Mucosa of descending colon (tissue), 3 donors: ENCODE data around the gene RAP1A. TPM values are rescaled to one million over a fixed set of nuclear protein-coding genes. Genes with fewer than 3 reads are reported as not detected.
"Not testable (repeated sequence)": the region's sequence is repeated elsewhere in the genome, so short reads cannot be mapped to it uniquely, and the experiment has no call there.

Source experiments
- ATAC-seq: fragments of 200-7000 bp; cut with Tn5 transposase; one replicate; pipeline ENCODE4 v1.9.1; 2020; ENCODE audit warnings: mild to moderate bottlenecking, moderate library complexity
- DNase-seq, 3 donors: peaks; one replicate each; pipeline ENCODE4 v3.0.0-alpha.2; 2020
- H3K36me3 ChIP-seq: fragments of 200-600 bp; one replicate; pipeline ENCODE4 v1.8.0; 2021; ENCODE audit warnings: low read depth, mild to moderate bottlenecking
- H3K4me1 ChIP-seq: fragments of 200-600 bp; one replicate; pipeline ENCODE4 v1.8.0; 2021; ENCODE audit warnings: low read depth, mild to moderate bottlenecking
- H3K4me3 ChIP-seq: fragments of 200-600 bp; one replicate; pipeline ENCODE4 v1.8.0; 2021; ENCODE audit warnings: mild to moderate bottlenecking
- H3K9me3 ChIP-seq: fragments of 200-600 bp; one replicate; pipeline ENCODE4 v1.8.0; 2021; ENCODE audit warnings: mild to moderate bottlenecking
- CTCF ChIP-seq: fragments of 200-600 bp; IDR thresholded peaks from one replicate; pipeline ENCODE4 v1.8.0; 2022; ENCODE audit warnings: antibody characterized with exemption, mild to moderate bottlenecking
- intact Hi-C, 2 donors: fragments of 100-400 bp; cut with DNase I in 1 of 2; cut with micrococcal nuclease in 1 of 2; formaldehyde crosslinking; loops; one replicate each; pipeline versions ENCODE4 v1.11.0 to v1.11.1; 2022; cut with DNase I, micrococcal nuclease
- total RNA-seq, 3 donors: library from RNA; stranded (reverse); fragmentation: NEBNext Ultra II Directional in 2 of 3; extraction: Animal tissue kit (Norgen Biotek cat#: 25700) in 2 of 3; gene quantifications; one replicate each; pipeline versions ENCODE4 v1.2.1 to v1.2.4, GENCODE V29; 2021 to 2023
- donor health status: DM: no; HTN: no; CAD: no; lungs with moderate emphysema.
- donor health status: DM: no; HTN: no; CAD: no.
- donor health status: DM: no; HTN: yes; CAD: no.

The RAP1A gene
- total RNA-seq, 3 donors from 2014 or later, result 84.4 to 272 (median 95.4) TPM

- no peak for TF ChIP-seq CTCF
- ATAC-seq (no peak), DNase-seq (no peak)
- intact Hi-C loops, result no loop called here
- H3K4me1 ChIP-seq, result peaks cover 19% of the 10 kb centered on the region
- H3K36me3 ChIP-seq, result no peaks in the 10 kb centered on the region
- no peaks in the 10 kb centered on the region for H3K9me3 ChIP-seq
- no peak overlapping the region for H3K4me3 ChIP-seq
Measured at GRCh38 chr1:111669268-111669667, 49.7 kb downstream of the RAP1A start.

- intact Hi-C loops, result no loop called here
- TF ChIP-seq CTCF, result no peak
- peaks cover 14% of the 10 kb centered on the region for H3K4me1 ChIP-seq
- no peaks in the 10 kb centered on the region for H3K9me3 ChIP-seq
- no peak overlapping the region for H3K4me3 ChIP-seq
- H3K36me3 ChIP-seq, result no peaks in the 10 kb centered on the region
- DNase-seq, result no peak
- ATAC-seq, result no peak
Measured at GRCh38 chr1:111671852-111672251, 52.3 kb downstream of the RAP1A start.

- Histone ChIP-seq H3K36me3 (no peaks in the 10 kb centered on the region), H3K4me3 (no peak overlapping the region), H3K9me3 (no peaks in the 10 kb centered on the region), H3K4me1 (peaks cover 11% of the 10 kb centered on the region)
- ATAC-seq (no peak), DNase-seq (no peak)
- intact Hi-C loops, result no loop called here
- no peak for TF ChIP-seq CTCF
Measured at GRCh38 chr1:111672331-111672730, 52.7 kb downstream of the RAP1A start.

- intact Hi-C loops, result no loop called here
Measured at GRCh38 chr1:111677604-111678003, 58.0 kb downstream of the RAP1A start.

GRCh38 chr1:111679541-111679940 is 60.0 kb downstream of the RAP1A start:
- intact Hi-C loops, result no loop called here
- no peak overlapping the region for H3K4me3 ChIP-seq
- H3K36me3 ChIP-seq, result no peaks in the 10 kb centered on the region
- ATAC-seq (no peak), DNase-seq (no peak)
- peaks cover 8% of the 10 kb centered on the region for H3K9me3 ChIP-seq
- no peak for TF ChIP-seq CTCF
- H3K4me1 ChIP-seq, result no peaks in the 10 kb centered on the region

More at GRCh38 chr1:111677604-111678003, 58.0 kb downstream of the RAP1A start:
- ATAC-seq (no peak), DNase-seq (no peak)
- peaks cover 6% of the 10 kb centered on the region for H3K9me3 ChIP-seq
- no peak overlapping the region for H3K4me3 ChIP-seq
- H3K4me1 ChIP-seq, result no peaks in the 10 kb centered on the region
- no peaks in the 10 kb centered on the region for H3K36me3 ChIP-seq
- TF ChIP-seq CTCF, result no peak

- H3K4me3 ChIP-seq, H3K36me3 ChIP-seq, DNase-seq, H3K4me1 ChIP-seq, intact Hi-C loops, ATAC-seq: not testable (repeated sequence)
- H3K9me3 ChIP-seq, result peaks cover 13% of the 10 kb centered on the region
Measured at GRCh38 chr1:111680212-111680800, 60.7 kb downstream of the RAP1A start.

- H3K4me3 ChIP-seq, H3K36me3 ChIP-seq, H3K4me1 ChIP-seq, ATAC-seq, DNase-seq, intact Hi-C loops, H3K9me3 ChIP-seq: not testable (repeated sequence)
Measured at GRCh38 chr1:111685293-111686153, 65.9 kb downstream of the RAP1A start.
